Tibial nerve (tissue), 4 donors: ENCODE data around the gene MEIS2.

Experiments used
- EP300 ChIP-seq, 2 donors: sonication (generic); formaldehyde crosslinking; IDR thresholded peaks; one replicate each; pipeline ENCODE4 v1.6.1; 2017; ENCODE audit warnings: antibody characterized with exemption in 2 of 2, mild to moderate bottlenecking in 1 of 2
- TF ChIP-seq, protein P1 (sequence below), 5 experiments: fragments of 200-600 bp in 3 of 5; fragments of 450-650 bp in 2 of 5; sonication (generic) in 3 of 5; IDR thresholded peaks; one replicate each; pipeline ENCODE4 v1.5.1; 2016 to 2019; ENCODE audit warnings: antibody characterized with exemption in 5 of 5, mild to moderate bottlenecking in 3 of 5, moderate library complexity in 2 of 5

DNA sequence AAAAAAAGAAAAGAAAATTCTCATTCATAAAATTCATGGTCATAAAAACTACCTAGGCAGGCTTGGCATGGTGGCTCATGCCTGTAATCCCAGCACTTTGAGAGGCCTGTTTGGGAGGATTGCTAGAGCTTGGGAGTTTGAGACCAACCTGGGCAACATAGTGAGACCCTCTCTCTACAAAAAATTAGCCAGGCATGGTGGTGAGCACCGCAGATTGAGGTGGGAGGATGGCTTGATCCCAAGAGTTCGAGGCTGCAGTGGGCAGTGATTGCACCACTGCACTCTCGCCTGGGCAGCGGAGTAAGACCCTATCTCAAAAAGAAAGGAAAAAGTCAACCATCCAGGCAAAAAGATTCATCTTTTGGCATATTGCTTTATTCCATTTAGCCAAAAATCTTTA is 58.5 kb downstream of the MEIS2 start:
- TF ChIP-seq, protein P1, sequence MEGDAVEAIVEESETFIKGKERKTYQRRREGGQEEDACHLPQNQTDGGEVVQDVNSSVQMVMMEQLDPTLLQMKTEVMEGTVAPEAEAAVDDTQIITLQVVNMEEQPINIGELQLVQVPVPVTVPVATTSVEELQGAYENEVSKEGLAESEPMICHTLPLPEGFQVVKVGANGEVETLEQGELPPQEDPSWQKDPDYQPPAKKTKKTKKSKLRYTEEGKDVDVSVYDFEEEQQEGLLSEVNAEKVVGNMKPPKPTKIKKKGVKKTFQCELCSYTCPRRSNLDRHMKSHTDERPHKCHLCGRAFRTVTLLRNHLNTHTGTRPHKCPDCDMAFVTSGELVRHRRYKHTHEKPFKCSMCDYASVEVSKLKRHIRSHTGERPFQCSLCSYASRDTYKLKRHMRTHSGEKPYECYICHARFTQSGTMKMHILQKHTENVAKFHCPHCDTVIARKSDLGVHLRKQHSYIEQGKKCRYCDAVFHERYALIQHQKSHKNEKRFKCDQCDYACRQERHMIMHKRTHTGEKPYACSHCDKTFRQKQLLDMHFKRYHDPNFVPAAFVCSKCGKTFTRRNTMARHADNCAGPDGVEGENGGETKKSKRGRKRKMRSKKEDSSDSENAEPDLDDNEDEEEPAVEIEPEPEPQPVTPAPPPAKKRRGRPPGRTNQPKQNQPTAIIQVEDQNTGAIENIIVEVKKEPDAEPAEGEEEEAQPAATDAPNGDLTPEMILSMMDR (IDR thresholded peaks at IDR 0.05) = no peak
- TF ChIP-seq EP300 (IDR thresholded peaks at IDR 0.05) = no peak
